Left hindlimb (tissue), 1 donor: Measurements from ENCODE around the gene HAND1.

ENCODE experiments used
- DNase-seq: peaks from one replicate; pipeline ENCODE4 v3.0.0-alpha.2; 2018

The HAND1 gene

DNA sequence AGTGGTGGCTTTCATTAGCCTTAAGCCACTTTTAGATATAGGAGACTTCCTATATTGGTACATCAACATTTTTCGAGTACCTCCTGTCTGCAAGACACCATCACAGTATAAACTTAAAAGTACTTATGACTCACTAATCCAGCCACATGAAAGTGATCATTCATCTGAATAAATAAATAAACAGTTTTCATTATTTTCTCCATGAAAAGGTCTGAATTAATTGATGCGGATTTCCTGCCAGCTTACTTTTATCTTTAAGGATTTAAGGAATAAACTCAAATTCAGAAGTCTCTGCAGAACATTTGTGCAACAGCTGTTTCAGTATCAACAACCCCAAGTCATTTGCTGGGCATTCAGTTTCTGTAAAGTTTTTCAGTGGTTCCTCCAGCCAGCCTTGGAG, 28.2 kb downstream of the HAND1 start:
- no peak for DNase-seq

- DNase-seq = no peak
Observed at GRCh38 chr5:154447089-154447725, 30.8 kb downstream of the HAND1 start.

- peak; percentile 82 for DNase-seq
Observed at GRCh38 chr5:154446195-154447088, 31.6 kb downstream of the HAND1 start.

GRCh38 chr5:154445422-154446194, 32.4 kb downstream of the HAND1 start, which contains the start of gene SAP30L:
Gene SAP30L, plus strand, starts transcription at chr5:154445997. Its CDS starts 608 bp downstream, at chr5:154446605.
- peak; percentile 98 for DNase-seq

DNA sequence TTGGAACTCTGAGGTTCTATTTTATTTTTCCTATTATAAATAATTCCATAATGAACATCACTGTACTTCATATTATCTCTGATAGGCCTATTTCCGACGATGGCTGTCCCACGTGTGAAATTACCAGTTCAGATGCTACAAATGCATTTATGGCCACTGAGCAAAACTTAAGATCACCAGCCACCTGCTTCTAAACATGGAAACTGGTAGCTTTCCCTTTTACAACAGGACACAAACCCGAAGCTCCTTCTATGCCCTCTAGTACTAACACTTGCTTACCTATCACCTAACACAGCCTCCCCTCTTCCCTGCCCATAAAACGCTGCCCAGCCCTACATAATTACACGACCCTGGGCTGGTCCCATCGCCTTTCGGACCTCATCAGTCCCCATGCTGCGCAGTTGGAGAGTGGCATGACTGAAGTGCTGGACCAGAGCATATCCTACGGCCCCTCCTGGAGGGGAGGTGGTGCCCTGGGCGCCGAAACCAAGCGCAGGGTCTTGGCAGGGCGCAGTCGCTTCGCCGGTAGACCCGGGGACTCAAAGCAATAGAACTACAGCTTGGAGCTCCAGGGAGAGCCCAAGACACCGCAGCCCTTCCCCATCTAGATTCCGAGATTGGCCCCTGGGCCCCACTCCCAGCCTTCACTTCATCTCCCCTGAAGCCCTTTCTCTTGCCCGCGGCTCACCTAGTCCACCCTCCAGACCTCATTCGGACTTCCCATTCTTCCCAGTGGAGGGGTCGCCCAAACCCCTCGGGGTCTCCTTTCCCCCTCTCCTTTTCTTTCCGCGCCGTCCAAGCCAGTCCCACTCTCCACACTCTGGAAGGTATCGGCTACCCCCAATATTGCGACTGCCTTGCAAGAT, 33.2 kb downstream of the HAND1 start:
- DNase-seq = peak; percentile 32

GRCh38 chr5:154442801-154443200, 35.2 kb downstream of the HAND1 start:
- no peak for DNase-seq

DNA sequence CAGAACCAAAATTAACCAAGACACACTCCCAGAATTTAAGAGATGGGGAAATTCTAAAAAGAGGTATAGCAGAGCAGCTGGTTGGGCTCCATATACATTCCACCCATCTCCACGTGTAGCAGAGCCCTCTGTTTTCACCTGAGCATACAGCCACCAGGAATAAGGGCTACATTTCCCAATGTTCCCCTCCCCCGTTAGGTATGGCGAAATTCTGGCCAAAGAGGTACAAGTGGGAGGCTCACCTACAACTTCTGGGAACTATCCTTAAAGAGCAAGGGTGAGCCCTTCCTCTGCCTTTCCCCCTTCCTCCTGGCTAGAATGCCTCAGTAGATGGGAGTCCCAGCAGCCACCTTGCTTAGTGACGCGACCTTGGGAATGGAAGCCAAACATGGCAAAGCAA, 37.5 kb downstream of the HAND1 start:
- no peak for DNase-seq

GRCh38 chr5:154437281-154437965, 40.6 kb downstream of the HAND1 start:
- no peak for DNase-seq

- no peak for DNase-seq
Observed at GRCh38 chr5:154435226-154435625, 42.8 kb downstream of the HAND1 start.

- no peak for DNase-seq
Observed at GRCh38 chr5:154430961-154431630, 46.9 kb downstream of the HAND1 start.

GRCh38 chr5:154430466-154430865, 47.6 kb downstream of the HAND1 start:
- DNase-seq = no peak

DNA sequence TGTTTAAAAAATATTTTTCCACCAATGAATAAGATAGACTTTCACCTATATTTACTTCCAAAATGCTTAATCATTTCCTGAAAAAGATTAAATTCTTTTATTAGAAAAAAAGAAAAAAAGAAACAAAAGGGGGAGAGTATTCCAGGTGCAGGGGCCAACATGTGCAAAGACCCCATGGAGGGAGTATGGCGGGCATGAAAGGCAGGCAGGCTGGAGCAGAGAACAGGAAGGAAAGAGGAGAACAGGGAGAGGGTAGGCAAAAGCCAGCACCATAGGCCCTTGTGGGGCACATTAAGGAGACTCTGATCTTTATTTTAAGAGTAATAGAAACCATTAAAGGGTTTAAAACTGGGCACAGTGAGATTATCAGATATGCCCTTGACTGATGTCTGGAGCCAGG, 48.7 kb downstream of the HAND1 start:
- no peak for DNase-seq

- no peak for DNase-seq
Observed at GRCh38 chr5:154428208-154428607, 49.8 kb downstream of the HAND1 start.
